H1 (cell line): ENCODE data around the gene NSUN6. TPM values are rescaled to one million over a fixed set of nuclear protein-coding genes. Genes with fewer than 3 reads are reported as not detected.

ENCODE experiments used
- CTCF ChIA-PET: fragments of 300-600 bp; sonication (Branson Sonifier 250); formaldehyde crosslinking; loops from one replicate; lab custom pipeline; 2021; ENCODE audit not compliant: partially characterized antibody; lab: Charles Lee
- POLR2A ChIA-PET: fragments of 300-600 bp; sonication (Branson Sonifier 250); formaldehyde crosslinking; loops from one replicate; lab custom pipeline; 2021; ENCODE audit warnings: inconsistent platforms; ENCODE audit not compliant: partially characterized antibody; lab: Charles Lee
- DNase-seq, 2 experiments: peaks; one replicate each; pipeline versions ENCODE4 v3.0.0 to v3.0.0-alpha.2; 2010 to 2022; ENCODE audit warnings: low spot score in 2 of 2, low read depth in 1 of 2, mixed read lengths in 1 of 2
- FAIRE-seq: peaks from 2 replicates; lab custom pipeline; 2011; peaks lifted over from hg19 to GRCh38; lab: Jason Lieb, UNC
- H2AFZ ChIP-seq: 2 replicates; pipeline ENCODE4 v1.8.1; 2012; ENCODE audit warnings: low read length, inconsistent platforms
- H2AK5ac ChIP-seq: 2 replicates; pipeline ENCODE4 v1.6.1; 2013; ENCODE audit warnings: low read depth, low read length
- H2BK120ac ChIP-seq: replicated peaks from 2 replicates; pipeline ENCODE3; 2013; ENCODE audit warnings: low read depth, low read length, inconsistent platforms
- H2BK12ac ChIP-seq: 2 replicates; pipeline ENCODE4 v1.6.1; 2013; ENCODE audit warnings: low read depth, low read length
- H2BK15ac ChIP-seq: 2 replicates; pipeline ENCODE4 v1.6.1; 2013; ENCODE audit warnings: low read length
- H2BK20ac ChIP-seq: 2 replicates; pipeline ENCODE4 v1.6.1; 2013; ENCODE audit warnings: low read length
- H2BK5ac ChIP-seq: 2 replicates; pipeline ENCODE4 v1.6.1; 2013; ENCODE audit warnings: low read depth, low read length
- H3K14ac ChIP-seq: 2 replicates; pipeline ENCODE4 v1.6.1; 2013; ENCODE audit warnings: inconsistent platforms; ENCODE audit not compliant: insufficient read length
- H3K18ac ChIP-seq: 2 replicates; pipeline ENCODE4 v1.6.1; 2013; ENCODE audit warnings: low read length; ENCODE audit errors: extremely low read depth
- H3K23ac ChIP-seq: 2 replicates; pipeline ENCODE4 v1.6.1; 2013; ENCODE audit warnings: inconsistent platforms; ENCODE audit not compliant: insufficient read length
- H3K23me2 ChIP-seq: 2 replicates; pipeline ENCODE4 v1.6.1; 2013; ENCODE audit warnings: low read depth, low read length
- H3K27ac ChIP-seq: 2 replicates; pipeline ENCODE4 v1.6.1; 2011; ENCODE audit warnings: low read depth, low read length, inconsistent platforms
- H3K27me3 ChIP-seq, 4 experiments: replicated peaks in 1 of 4; 1 replicate in 1 of 4; 2 replicates in 3 of 4; pipeline versions ENCODE4 v1.6.1 to v1.8.1; 2011 to 2013; ENCODE audit warnings: low read length in 3 of 4, mild to moderate bottlenecking in 3 of 4, inconsistent platforms in 2 of 4, mixed read lengths in 2 of 4, moderate library complexity in 1 of 4; ENCODE audit not compliant: control insufficient read depth in 3 of 4, insufficient read depth in 3 of 4; ENCODE audit errors: extremely low read depth in 1 of 4
- H3K36me3 ChIP-seq, 4 experiments: 2 replicates each; pipeline versions ENCODE4 v1.6.1 to v1.8.1; 2011 to 2013; ENCODE audit warnings: mild to moderate bottlenecking in 4 of 4, low read length in 3 of 4, moderate library complexity in 2 of 4, control low read depth in 1 of 4, inconsistent platforms in 1 of 4; ENCODE audit not compliant: insufficient read depth in 4 of 4, control insufficient read depth in 2 of 4
- H3K4ac ChIP-seq: replicated peaks from 2 replicates; pipeline ENCODE3; 2013; ENCODE audit warnings: low read length, low read depth, mixed read lengths, inconsistent platforms; ENCODE audit not compliant: insufficient read length
- H3K4me1 ChIP-seq, 4 experiments: replicated peaks in 1 of 4; 1 replicate in 1 of 4; 2 replicates in 3 of 4; pipeline versions ENCODE4 v1.6.1 to v1.8.1; 2011 to 2013; ENCODE audit warnings: low read length in 3 of 4, inconsistent platforms in 2 of 4, mixed read lengths in 1 of 4; ENCODE audit not compliant: insufficient read depth in 4 of 4, control insufficient read depth in 3 of 4
- H3K4me2 ChIP-seq, 2 experiments: 2 replicates each; pipeline versions ENCODE4 v1.6.1 to v1.8.1; 2011 to 2013; ENCODE audit warnings: low read depth in 2 of 2, low read length in 2 of 2, control low read depth in 1 of 2, inconsistent platforms in 1 of 2, mild to moderate bottlenecking in 1 of 2; ENCODE audit not compliant: insufficient read depth in 1 of 2
- H3K4me3 ChIP-seq, 4 experiments: fragments of 200-600, 300-600 bp in 1 of 4; sonication (generic), shearing (Covaris generic), sonication (Bioruptor Twin) in 1 of 4; 2 replicates each; pipeline versions ENCODE4 v1.5.1 to v1.8.1; 2011 to 2016; ENCODE audit warnings: low read length in 4 of 4, low read depth in 3 of 4, control low read depth in 2 of 4, inconsistent platforms in 2 of 4, mild to moderate bottlenecking in 2 of 4, mixed read lengths in 1 of 4, moderate library complexity in 1 of 4; ENCODE audit not compliant: insufficient read depth in 2 of 4; ENCODE audit errors: extremely low read depth in 1 of 4
- H3K56ac ChIP-seq: replicated peaks from 2 replicates; pipeline ENCODE3; 2013; ENCODE audit warnings: low read depth, mild to moderate bottlenecking, mixed read lengths, low read length, inconsistent platforms; ENCODE audit not compliant: insufficient read length
- H3K79me1 ChIP-seq: 2 replicates; pipeline ENCODE4 v1.6.1; 2013; ENCODE audit warnings: low read depth, low read length, control low read depth
- H3K79me2 ChIP-seq, 2 experiments: 2 replicates each; pipeline versions ENCODE4 v1.6.1 to v1.8.1; 2012 to 2013; ENCODE audit warnings: low read length in 2 of 2, mild to moderate bottlenecking in 2 of 2, inconsistent platforms in 1 of 2; ENCODE audit not compliant: insufficient read depth in 2 of 2, control insufficient read depth in 1 of 2
- H3K9ac ChIP-seq, 4 experiments: replicated peaks in 1 of 4; 1 replicate in 1 of 4; 2 replicates in 3 of 4; pipeline versions ENCODE4 v1.6.1 to v1.8.1; 2011 to 2013; ENCODE audit warnings: low read depth in 3 of 4, low read length in 3 of 4, control low read depth in 2 of 4, mild to moderate bottlenecking in 2 of 4, moderate library complexity in 2 of 4, inconsistent platforms in 1 of 4; ENCODE audit errors: extremely low read depth in 1 of 4
- H3K9me3 ChIP-seq, 2 experiments: 2 replicates each; pipeline versions ENCODE4 v1.6.1 to v1.8.1; 2012 to 2013; ENCODE audit warnings: mild to moderate bottlenecking in 2 of 2, moderate library complexity in 2 of 2, control low read depth in 1 of 2, inconsistent platforms in 1 of 2, low read depth in 1 of 2, low read length in 1 of 2, mixed read lengths in 1 of 2; ENCODE audit not compliant: insufficient read depth in 2 of 2
- H4K20me1 ChIP-seq, 2 experiments: replicated peaks in 1 of 2; 2 replicates each; pipeline versions ENCODE3 to v1.8.1; 2011 to 2013; ENCODE audit warnings: inconsistent platforms in 2 of 2, low read length in 2 of 2, mild to moderate bottlenecking in 1 of 2; ENCODE audit not compliant: insufficient read depth in 2 of 2, control insufficient read depth in 1 of 2
- H4K5ac ChIP-seq: 2 replicates; pipeline ENCODE4 v1.6.1; 2013; ENCODE audit warnings: low read length, low read depth, mixed read lengths, inconsistent platforms; ENCODE audit not compliant: insufficient read length
- H4K8ac ChIP-seq: 2 replicates; pipeline ENCODE4 v1.8.0; 2013; ENCODE audit warnings: mild to moderate bottlenecking, moderate library complexity, low read length, inconsistent platforms; ENCODE audit not compliant: insufficient read depth; ENCODE audit errors: extremely low read depth
- H4K91ac ChIP-seq: replicated peaks from 2 replicates; pipeline ENCODE3; 2013; ENCODE audit warnings: low read length, mixed read lengths, inconsistent platforms; ENCODE audit not compliant: insufficient read length
- CHD2 ChIP-seq: IDR thresholded peaks from 2 replicates; pipeline ENCODE4 v1.6.1; 2012; ENCODE audit warnings: low read length, improper control_type of control experiment
- EP300 ChIP-seq, 2 experiments: IDR thresholded peaks; 1 replicate in 1 of 2; 2 replicates in 1 of 2; pipeline ENCODE4 v1.6.1; 2011 to 2012; ENCODE audit warnings: low read depth in 2 of 2, low read length in 2 of 2, mild to moderate bottlenecking in 2 of 2, borderline replicate concordance in 1 of 2, inconsistent platforms in 1 of 2, moderate library complexity in 1 of 2
- HDAC2 ChIP-seq, 2 experiments: fragments of 300-600 bp in 1 of 2; sonication (generic) in 1 of 2; IDR thresholded peaks; 2 replicates each; pipeline ENCODE4 v1.6.1; 2011 to 2012; ENCODE audit warnings: low read depth in 2 of 2, low read length in 2 of 2, mild to moderate bottlenecking in 2 of 2, moderate library complexity in 2 of 2, borderline replicate concordance in 1 of 2, inconsistent platforms in 1 of 2
- JUND ChIP-seq: IDR thresholded peaks from 2 replicates; pipeline ENCODE4 v1.6.1; 2011; ENCODE audit warnings: mild to moderate bottlenecking, improper control_type of control experiment, low read length
- KDM5A ChIP-seq: fragments of 200-600 bp; IDR thresholded peaks from 2 replicates; pipeline ENCODE4 v1.7.1; 2012; ENCODE audit warnings: mild to moderate bottlenecking, low read length, inconsistent platforms, mixed read lengths
- MAFK ChIP-seq: IDR thresholded peaks from 2 replicates; pipeline ENCODE4 v1.6.1; 2012; ENCODE audit warnings: low read depth, mild to moderate bottlenecking, improper control_type of control experiment, low read length
- SUZ12 ChIP-seq: fragments of 200-600 bp; sonication (generic); IDR thresholded peaks from 2 replicates; pipeline ENCODE4 v1.6.1; 2012; ENCODE audit warnings: mild to moderate bottlenecking, inconsistent platforms, low read length, moderate library complexity, mixed read lengths
- TAF1 ChIP-seq: IDR thresholded peaks from 2 replicates; pipeline ENCODE4 v1.6.1; 2011; ENCODE audit warnings: mild to moderate bottlenecking, low read depth, low read length
- ZNF274 ChIP-seq: IDR thresholded peaks from 2 replicates; pipeline ENCODE4 v1.7.0; 2012; ENCODE audit warnings: low read length, borderline replicate concordance; ENCODE audit errors: extremely low read depth
- polyA plus RNA-seq, 7 experiments: library from polyadenylated mRNA; depleted of rRNA in 3 of 7; stranded (reverse) in 5 of 7; unstranded in 2 of 7; fragments of >200 nt in 5 of 7; fragments of 200-250 nt in 2 of 7; gene quantifications; 1 replicate in 5 of 7; 2 replicates in 1 of 7; 4 replicates in 1 of 7; pipeline versions ENCODE4 v1.2.1 to v1.2.3, GENCODE V29; 2011 to 2013; ENCODE audit warnings: missing spikeins in 2 of 7, mixed read lengths in 2 of 7
- total RNA-seq: library from RNA; stranded (reverse); fragmentation: NEBNext Ultra II Directional; extraction: Animal tissue kit (Norgen Biotek cat#: 25700); gene quantifications from 2 replicates; pipeline ENCODE4 v1.2.1, GENCODE V29; 2021
- TF ChIP-seq, protein P1 (sequence below): IDR thresholded peaks from 2 replicates; pipeline ENCODE4 v1.6.1; 2012; ENCODE audit warnings: inconsistent platforms

NSUN6 gene
- total and polyA plus RNA-seq, 2 of the 8 experiments (the other 6 are each of a cell fraction or from before 2014, with no cell fraction given), result 5.9 to 14.4 TPM

DNA sequence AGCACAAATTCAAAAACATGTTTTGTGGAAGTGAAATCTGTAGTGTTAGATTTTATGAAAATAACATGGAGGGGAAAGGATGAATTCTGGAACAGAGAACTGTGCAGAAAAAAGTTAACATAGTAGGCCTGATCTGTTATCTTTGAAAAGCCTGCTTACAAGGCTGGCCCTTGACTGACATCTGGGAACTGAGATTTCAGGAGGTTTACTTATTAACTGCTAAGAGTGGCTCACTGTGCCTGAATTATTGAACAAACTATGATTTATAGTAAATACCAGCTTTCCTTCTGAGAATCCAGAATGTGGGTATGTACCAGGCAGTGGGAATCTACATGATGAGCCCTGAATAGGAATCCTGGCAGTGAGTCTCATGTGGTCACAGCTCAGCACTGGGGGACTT is 30.5 kb downstream of the NSUN6 start:
- FAIRE-seq, result no peak
- no peaks in the 10 kb centered on the region for H3K79me1 ChIP-seq
- no peak overlapping the region for H2BK12ac ChIP-seq

More for the DNA sequence above, 30.5 kb downstream of the NSUN6 start:
- Histone ChIP-seq H3K14ac (no peak overlapping the region), H4K8ac (no peak overlapping the region), H3K4me2 (no peak overlapping the region), H3K4me3 (no peak overlapping the region), H2BK20ac (no peak overlapping the region), H3K56ac (no peak overlapping the region), H3K4me1 (no peaks in the 10 kb centered on the region), H4K20me1 (no peaks in the 10 kb centered on the region), H3K36me3 (peaks cover 0 to 4% (median 1%) of the 10 kb centered on the region in 4 experiments; a peak in 3 of 8 replicates), H2BK15ac (no peak overlapping the region), H4K5ac (no peak overlapping the region), H2AK5ac (no peak overlapping the region), H4K91ac (no peak overlapping the region), H3K27me3 (no peaks in the 10 kb centered on the region), H3K4ac (no peak overlapping the region), H3K23ac (no peak overlapping the region), H3K23me2 (no peaks in the 10 kb centered on the region), H2BK5ac (no peak overlapping the region), H3K79me2 (no peaks in the 10 kb centered on the region), H3K18ac (no peak overlapping the region), H3K9ac (no peak overlapping the region), H2AFZ (no peak overlapping the region), H3K9me3 (no peaks in the 10 kb centered on the region), H3K27ac (no peak overlapping the region), H2BK120ac (no peak overlapping the region)
- DNase-seq, result no peak
- CTCF ChIA-PET, result no interaction called here
- POLR2A ChIA-PET, result no interaction called here
- TF ChIP-seq, protein P1, sequence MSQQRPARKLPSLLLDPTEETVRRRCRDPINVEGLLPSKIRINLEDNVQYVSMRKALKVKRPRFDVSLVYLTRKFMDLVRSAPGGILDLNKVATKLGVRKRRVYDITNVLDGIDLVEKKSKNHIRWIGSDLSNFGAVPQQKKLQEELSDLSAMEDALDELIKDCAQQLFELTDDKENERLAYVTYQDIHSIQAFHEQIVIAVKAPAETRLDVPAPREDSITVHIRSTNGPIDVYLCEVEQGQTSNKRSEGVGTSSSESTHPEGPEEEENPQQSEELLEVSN, result no peak
- TF ChIP-seq ZNF274 (no peak), TAF1 (no peak), CHD2 (no peak), EP300 (IDR thresholded peaks at IDR 0.05; ENCODE audit: borderline replicate concordance in 1 of 2, low read depth in 2 of 2, low read length in 2 of 2) (no peak), SUZ12 (no peak), JUND (no peak), HDAC2 (IDR thresholded peaks at IDR 0.05; ENCODE audit: borderline replicate concordance in 1 of 2, low read depth in 2 of 2, low read length in 2 of 2) (no peak), MAFK (no peak), KDM5A (no peak)
